PC-3 (cell line): ENCODE measurements around the gene CUEDC1. TPM values are rescaled to one million over a fixed set of nuclear protein-coding genes. Genes with fewer than 3 reads are reported as not detected.

Experiments used
- ATAC-seq: fragments of 200-7000 bp; cut with Tn5 transposase; 2 replicates; pipeline ENCODE4 v1.9.1; 2020; ENCODE audit warnings: mild to moderate bottlenecking, moderate library complexity
- BruUV-seq: library from RNA; stranded (reverse); fragments of 400-500 nt; replicated peaks from 2 replicates; lab custom pipeline; 2021; lab: Mats Ljungman, UMichigan
- CTCF ChIA-PET: fragments of 300-600 bp; sonication (Branson Sonifier 250); formaldehyde crosslinking; loops from one replicate; lab custom pipeline; 2022; ENCODE audit warnings: antibody characterized with exemption; lab: Charles Lee
- POLR2A ChIA-PET: fragments of 300-600 bp; sonication (Branson Sonifier 250); formaldehyde crosslinking; loops from one replicate; lab custom pipeline; 2022; ENCODE audit warnings: antibody characterized with exemption; ENCODE audit not compliant: unreplicated experiment; lab: Charles Lee
- DNase-seq: peaks from one replicate; pipeline ENCODE4 v3.0.0-alpha.2; 2015
- H2AFZ ChIP-seq: fragments of 300-600 bp; sonication (generic); 2 replicates; pipeline ENCODE4 v1.6.0; 2016; ENCODE audit warnings: antibody characterized with exemption, low read length
- H3F3A ChIP-seq: fragments of 300-600 bp; sonication (generic); one replicate; pipeline ENCODE4 v1.6.0; 2017; ENCODE audit warnings: antibody characterized with exemption, low read length, control low read depth, mild to moderate bottlenecking; ENCODE audit not compliant: unreplicated experiment
- H3K27ac ChIP-seq: fragments of 300-600 bp; sonication (generic); 2 replicates; pipeline ENCODE4 v1.5.1; 2016; ENCODE audit warnings: mild to moderate bottlenecking, low read length
- H3K27me3 ChIP-seq: fragments of 300-600 bp; sonication (generic); 2 replicates; pipeline ENCODE4 v1.6.1; 2016; ENCODE audit warnings: low read length, mixed read lengths
- H3K36me3 ChIP-seq: fragments of 300-600 bp; sonication (generic); 2 replicates; pipeline ENCODE4 v1.6.1; 2016; ENCODE audit warnings: low read depth, mixed run types, low read length, mixed read lengths
- H3K4me1 ChIP-seq: fragments of 300-600 bp; sonication (generic); 2 replicates; pipeline ENCODE4 v1.5.1; 2016; ENCODE audit warnings: low read length; ENCODE audit not compliant: insufficient read depth
- H3K4me2 ChIP-seq: fragments of 300-600 bp; sonication (generic); 2 replicates; pipeline ENCODE4 v1.6.0; 2016; ENCODE audit warnings: low read length
- H3K4me3 ChIP-seq: fragments of 300-600 bp; sonication (generic); 2 replicates; pipeline ENCODE4 v1.5.1; 2016; ENCODE audit warnings: mild to moderate bottlenecking, low read length, mixed read lengths
- H3K79me2 ChIP-seq: fragments of 300-600 bp; sonication (generic); 2 replicates; pipeline ENCODE4 v1.6.1; 2017; ENCODE audit warnings: low read length, mixed read lengths
- H3K9ac ChIP-seq: fragments of 300-600 bp; sonication (generic); 2 replicates; pipeline ENCODE4 v1.6.0; 2016; ENCODE audit warnings: mild to moderate bottlenecking, low read length
- H3K9me2 ChIP-seq: fragments of 300-600 bp; sonication (generic); replicated peaks from 2 replicates; pipeline ENCODE4 v1.6.1; 2016; ENCODE audit warnings: mixed run types, low read length, mixed read lengths
- H3K9me3 ChIP-seq: fragments of 300-600 bp; sonication (generic); 2 replicates; pipeline ENCODE4 v1.6.1; 2016; ENCODE audit warnings: low read length, mixed read lengths
- H4K20me1 ChIP-seq: fragments of 300-600 bp; sonication (generic); 2 replicates; pipeline ENCODE4 v1.6.1; 2016; ENCODE audit warnings: low read length, mixed read lengths
- CTCF ChIP-seq: fragments of 300-600 bp; sonication (generic); conservative IDR thresholded peaks from 2 replicates; pipeline ENCODE4 v1.5.1; 2017; ENCODE audit warnings: antibody characterized with exemption, low read depth, mild to moderate bottlenecking, low read length
- EZH2 ChIP-seq: fragments of 300-600 bp; sonication (generic); IDR thresholded peaks from one replicate; pipeline ENCODE4 v1.6.1; 2017; ENCODE audit warnings: antibody characterized with exemption, mild to moderate bottlenecking, low read length; ENCODE audit not compliant: unreplicated experiment
- EZH2phosphoT487 ChIP-seq: fragments of 300-600 bp; sonication (generic); IDR thresholded peaks from 2 replicates; pipeline ENCODE4 v1.6.1; 2018; ENCODE audit warnings: mild to moderate bottlenecking, antibody characterized with exemption, low read length, borderline replicate concordance
- intact Hi-C: fragments of 100-400 bp; cut with micrococcal nuclease; formaldehyde crosslinking; loops from 2 replicates; pipeline ENCODE4 v1.9.0; 2023
- total RNA-seq: library from RNA; depleted of rRNA; stranded (reverse); fragments of >200 nt; gene quantifications from 2 replicates; pipeline ENCODE4 v1.2.3, GENCODE V29; 2014

CUEDC1 gene
- total RNA-seq, 1 experiment from 2014 or later, result 31.6 TPM

- H2AFZ ChIP-seq, result no peak overlapping the region
- peaks cover 46% of the 10 kb centered on the region for H3K4me1 ChIP-seq
- H3K27ac ChIP-seq, result no peak overlapping the region
- H3K9ac ChIP-seq, result no peak overlapping the region
- H3K79me2 ChIP-seq, result no peaks in the 10 kb centered on the region
- ChIA-PET CTCF (no interaction called here), POLR2A (no interaction called here)
- H3K36me3 ChIP-seq, result peaks cover 23% of the 10 kb centered on the region
- no peak for TF ChIP-seq EZH2
- no peak for TF ChIP-seq EZH2phosphoT487
- TF ChIP-seq CTCF, result no peak
- no peaks in the 10 kb centered on the region for H3K27me3 ChIP-seq
- DNase-seq, result no peak
- H3K4me2 ChIP-seq, result no peak overlapping the region
- ATAC-seq, result no peak
- no peak overlapping the region for H3K4me3 ChIP-seq
- no peaks in the 10 kb centered on the region for H4K20me1 ChIP-seq
- H3F3A ChIP-seq, result no peaks in the 10 kb centered on the region
- no peaks in the 10 kb centered on the region for H3K9me2 ChIP-seq
- no peaks in the 10 kb centered on the region for H3K9me3 ChIP-seq
- intact Hi-C loops, result loop anchor here (5.0 kb wide), 1 partner anchor 36 kb away; no protein-coding TSS in a partner anchor
- BruUV-seq, result no TSS peak
Observed at GRCh38 chr17:57866319-57866718, 88.9 kb downstream of the CUEDC1 start.

GRCh38 chr17:57864273-57864672 is 90.9 kb downstream of the CUEDC1 start:
- no peak overlapping the region for H3K4me2 ChIP-seq
- ATAC-seq (no peak), DNase-seq (no peak)
- no peak overlapping the region for H3K27ac ChIP-seq
- H3K79me2 ChIP-seq, result no peaks in the 10 kb centered on the region
- H2AFZ ChIP-seq, result no peak overlapping the region
- TF ChIP-seq CTCF (no peak), EZH2 (no peak), EZH2phosphoT487 (no peak)
- POLR2A ChIA-PET, result no interaction called here
- no peak overlapping the region for H3K4me3 ChIP-seq
- H3K4me1 ChIP-seq, result peaks cover 44% of the 10 kb centered on the region
- H3K9ac ChIP-seq, result no peak overlapping the region
- H3K9me2 ChIP-seq, result no peaks in the 10 kb centered on the region
- intact Hi-C loops, result no loop called here
- no peaks in the 10 kb centered on the region for H3F3A ChIP-seq
- CTCF ChIA-PET, result no interaction called here
- H3K36me3 ChIP-seq, result peaks cover 8% of the 10 kb centered on the region; the same call in 1 of the 2 replicates
- H3K9me3 ChIP-seq, result no peaks in the 10 kb centered on the region
- BruUV-seq, result no TSS peak
- no peaks in the 10 kb centered on the region for H3K27me3 ChIP-seq
- H4K20me1 ChIP-seq, result no peaks in the 10 kb centered on the region
